Measurements from ENCODE around the gene EXOC2.

EXOC2 gene

DNA sequence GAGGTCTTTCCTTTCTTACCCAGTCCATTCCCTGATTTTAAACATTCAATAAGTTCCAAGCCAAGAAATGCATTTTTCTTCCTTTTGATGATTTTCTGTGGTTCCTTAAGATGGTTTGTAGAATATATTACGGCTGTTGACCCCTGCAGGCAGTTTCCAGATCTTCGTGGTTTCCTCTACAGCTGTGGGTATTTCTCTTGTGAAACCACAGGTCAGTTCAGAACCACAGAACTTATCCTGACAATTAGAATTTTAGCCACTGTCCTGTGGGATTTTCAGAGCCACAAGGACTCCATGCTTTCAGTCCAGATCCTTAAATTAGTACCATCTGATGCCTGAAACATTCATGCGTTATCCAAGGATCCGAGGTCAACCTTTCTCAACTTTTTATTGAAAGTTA is 29.7 kb upstream of the EXOC2 start:
- no peaks in the 10 kb centered on the region for H3K36me3 ChIP-seq (ENCODE audit: control insufficient read depth, insufficient read depth, low read length)
- DNase-seq: no peak
- H3K9me3 ChIP-seq (ENCODE audit: control insufficient read depth, low read length): no peaks in the 10 kb centered on the region
- no peak overlapping the region for H3K27ac ChIP-seq (ENCODE audit: insufficient read depth, low read length, poor library complexity, severe bottlenecking)
- H3K4me1 ChIP-seq (ENCODE audit: control insufficient read depth, insufficient read depth, low read length, poor library complexity, severe bottlenecking): no peaks in the 10 kb centered on the region
- H3K4me3 ChIP-seq (ENCODE audit: insufficient read depth, low read depth, low read length, poor library complexity, severe bottlenecking): no peak overlapping the region
- no peaks in the 10 kb centered on the region for H3K27me3 ChIP-seq (replicated peaks; ENCODE audit: control insufficient read depth, insufficient read depth, low read length, poor library complexity, severe bottlenecking)

- H3K36me3 ChIP-seq (ENCODE audit: control insufficient read depth, insufficient read depth, low read length): no peaks in the 10 kb centered on the region
- peak; percentile 19 to 47 (median 38) for DNase-seq
- no peak overlapping the region for H3K27ac ChIP-seq (ENCODE audit: insufficient read depth, low read length, poor library complexity, severe bottlenecking)
- H3K4me1 ChIP-seq (ENCODE audit: control insufficient read depth, insufficient read depth, low read length, poor library complexity, severe bottlenecking): no peaks in the 10 kb centered on the region
- H3K4me3 ChIP-seq (ENCODE audit: insufficient read depth, low read depth, low read length, poor library complexity, severe bottlenecking): no peak overlapping the region
- H3K9me3 ChIP-seq (ENCODE audit: control insufficient read depth, low read length): no peaks in the 10 kb centered on the region
- H3K27me3 ChIP-seq (replicated peaks; ENCODE audit: control insufficient read depth, insufficient read depth, low read length, poor library complexity, severe bottlenecking): no peaks in the 10 kb centered on the region
Measured at GRCh38 chr6:722077-722524, 29.2 kb upstream of the EXOC2 start.

DNA sequence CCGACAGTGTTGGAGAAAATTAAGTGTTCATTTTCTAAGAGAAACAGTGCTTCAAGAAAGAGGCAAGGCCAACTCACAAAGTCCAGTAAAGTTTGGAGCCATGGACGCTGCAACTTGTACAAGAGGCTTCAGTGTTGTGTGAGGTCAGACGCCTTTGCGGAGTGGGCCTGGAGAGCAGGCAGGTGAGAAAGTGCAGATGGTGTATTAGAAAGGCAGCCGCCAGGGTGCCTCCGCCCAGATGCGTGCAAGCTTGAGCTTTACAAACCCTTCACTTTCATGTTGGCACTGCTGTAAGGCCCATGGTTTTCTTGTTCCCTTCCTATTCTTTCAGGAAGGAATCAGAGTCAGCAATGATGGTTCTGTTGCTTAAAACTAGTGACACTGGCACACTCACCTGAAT is 25.4 kb upstream of the EXOC2 start:
- no peaks in the 10 kb centered on the region for H3K4me1 ChIP-seq (ENCODE audit: control insufficient read depth, insufficient read depth, low read length, poor library complexity, severe bottlenecking)
- H3K36me3 ChIP-seq (ENCODE audit: control insufficient read depth, insufficient read depth, low read length): no peaks in the 10 kb centered on the region
- no peak for DNase-seq
- H3K27ac ChIP-seq (ENCODE audit: insufficient read depth, low read length, poor library complexity, severe bottlenecking): no peak overlapping the region
- no peaks in the 10 kb centered on the region for H3K9me3 ChIP-seq (ENCODE audit: control insufficient read depth, low read length)
- H3K27me3 ChIP-seq (replicated peaks; ENCODE audit: control insufficient read depth, insufficient read depth, low read length, poor library complexity, severe bottlenecking): no peaks in the 10 kb centered on the region
- H3K4me3 ChIP-seq (ENCODE audit: insufficient read depth, low read depth, low read length, poor library complexity, severe bottlenecking): no peak overlapping the region

GRCh38 chr6:717135-717534 is 24.2 kb upstream of the EXOC2 start:
- Histone ChIP-seq H3K9me3 (ENCODE audit: control insufficient read depth, low read length) (no peaks in the 10 kb centered on the region), H3K36me3 (ENCODE audit: control insufficient read depth, insufficient read depth, low read length) (no peaks in the 10 kb centered on the region), H3K4me3 (ENCODE audit: insufficient read depth, low read depth, low read length, poor library complexity, severe bottlenecking) (no peak overlapping the region), H3K4me1 (ENCODE audit: control insufficient read depth, insufficient read depth, low read length, poor library complexity, severe bottlenecking) (no peaks in the 10 kb centered on the region), H3K27me3 (replicated peaks; ENCODE audit: control insufficient read depth, insufficient read depth, low read length, poor library complexity, severe bottlenecking) (no peaks in the 10 kb centered on the region), H3K27ac (ENCODE audit: insufficient read depth, low read length, poor library complexity, severe bottlenecking) (no peak overlapping the region)
- no peak for DNase-seq

DNA sequence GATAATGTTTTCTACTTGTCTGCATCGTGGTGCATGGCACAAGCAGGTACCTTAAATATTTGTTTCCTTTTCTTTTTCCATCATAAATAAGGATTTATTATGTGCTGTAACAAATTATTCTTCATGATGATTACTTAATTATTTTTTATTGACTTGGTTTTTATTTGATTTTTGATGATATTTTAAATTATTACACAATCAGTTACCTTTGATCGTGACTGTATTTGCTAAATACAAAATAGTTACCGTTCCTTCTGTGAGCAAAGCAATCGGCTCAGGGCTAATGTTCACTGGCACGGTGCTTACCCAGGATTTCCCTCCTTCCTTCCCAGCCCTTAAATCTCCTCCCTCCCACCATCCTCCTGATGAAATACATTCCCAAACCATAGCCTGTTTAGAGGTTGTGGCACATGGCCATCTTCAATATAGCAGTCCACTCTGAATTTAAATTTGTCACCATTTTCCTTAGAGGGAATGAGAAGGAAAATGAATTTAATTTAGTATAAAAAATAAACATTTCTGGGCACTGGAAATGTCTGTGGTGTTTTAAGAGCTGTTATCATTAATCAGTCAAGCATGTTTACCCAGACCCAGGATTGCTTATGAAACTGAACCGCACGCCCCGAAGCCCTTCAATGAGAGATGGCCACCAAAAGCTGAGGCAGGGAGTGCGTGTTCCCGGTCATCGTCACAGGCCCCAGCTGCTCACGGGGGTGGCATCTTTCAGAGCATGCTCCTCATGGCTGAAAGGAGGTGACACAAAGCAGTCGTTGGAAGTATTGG is 23.0 kb upstream of the EXOC2 start:
- Histone ChIP-seq H3K9me3 (ENCODE audit: control insufficient read depth, low read length) (no peaks in the 10 kb centered on the region), H3K4me3 (ENCODE audit: insufficient read depth, low read depth, low read length, poor library complexity, severe bottlenecking) (no peak overlapping the region), H3K27me3 (replicated peaks; ENCODE audit: control insufficient read depth, insufficient read depth, low read length, poor library complexity, severe bottlenecking) (no peaks in the 10 kb centered on the region), H3K4me1 (ENCODE audit: control insufficient read depth, insufficient read depth, low read length, poor library complexity, severe bottlenecking) (peaks cover 5% of the 10 kb centered on the region), H3K27ac (ENCODE audit: insufficient read depth, low read length, poor library complexity, severe bottlenecking) (no peak overlapping the region), H3K36me3 (ENCODE audit: control insufficient read depth, insufficient read depth, low read length) (no peaks in the 10 kb centered on the region)
- DNase-seq: no peak

- no peaks in the 10 kb centered on the region for H3K27me3 ChIP-seq (replicated peaks; ENCODE audit: control insufficient read depth, insufficient read depth, low read length, poor library complexity, severe bottlenecking)
- H3K9me3 ChIP-seq (ENCODE audit: control insufficient read depth, low read length): no peaks in the 10 kb centered on the region
- no peak for DNase-seq
- no peak overlapping the region for H3K4me3 ChIP-seq (ENCODE audit: insufficient read depth, low read depth, low read length, poor library complexity, severe bottlenecking)
- H3K27ac ChIP-seq (ENCODE audit: insufficient read depth, low read length, poor library complexity, severe bottlenecking): no peak overlapping the region
- peaks cover 5% of the 10 kb centered on the region for H3K4me1 ChIP-seq (ENCODE audit: control insufficient read depth, insufficient read depth, low read length, poor library complexity, severe bottlenecking)
- H3K36me3 ChIP-seq (ENCODE audit: control insufficient read depth, insufficient read depth, low read length): no peaks in the 10 kb centered on the region
Measured at GRCh38 chr6:714100-714499, 21.2 kb upstream of the EXOC2 start.

- no peaks in the 10 kb centered on the region for H3K27me3 ChIP-seq (replicated peaks; ENCODE audit: control insufficient read depth, insufficient read depth, low read length, poor library complexity, severe bottlenecking)
- H3K27ac ChIP-seq (ENCODE audit: insufficient read depth, low read length, poor library complexity, severe bottlenecking): no peak overlapping the region
- H3K36me3 ChIP-seq (ENCODE audit: control insufficient read depth, insufficient read depth, low read length): no peaks in the 10 kb centered on the region
- H3K4me1 ChIP-seq (ENCODE audit: control insufficient read depth, insufficient read depth, low read length, poor library complexity, severe bottlenecking): peaks cover 5% of the 10 kb centered on the region
- no peak overlapping the region for H3K4me3 ChIP-seq (ENCODE audit: insufficient read depth, low read depth, low read length, poor library complexity, severe bottlenecking)
- no peaks in the 10 kb centered on the region for H3K9me3 ChIP-seq (ENCODE audit: control insufficient read depth, low read length)
- DNase-seq: no peak
Measured at GRCh38 chr6:713351-713750, 20.4 kb upstream of the EXOC2 start.

DNA sequence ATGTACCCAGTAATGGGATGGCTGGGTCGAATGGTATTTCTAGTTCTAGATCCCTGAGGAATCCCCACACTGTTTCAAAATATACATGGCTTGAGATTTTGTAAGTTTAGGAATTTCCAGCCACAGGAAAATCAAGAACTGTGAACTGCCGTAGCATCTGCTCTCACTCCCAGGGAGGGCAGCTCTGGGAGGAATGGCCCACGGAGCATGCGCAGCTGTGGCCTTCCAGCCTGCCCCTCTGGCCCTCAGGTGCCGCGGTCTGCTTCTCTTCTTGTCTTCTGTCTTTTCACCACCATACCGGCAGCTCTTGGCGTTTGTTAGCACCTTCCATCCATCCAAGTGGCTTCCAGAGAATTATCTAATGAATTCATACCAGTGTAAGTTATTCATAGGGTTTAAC is 19.9 kb upstream of the EXOC2 start:
- Histone ChIP-seq H3K9me3 (ENCODE audit: control insufficient read depth, low read length) (no peaks in the 10 kb centered on the region), H3K27ac (ENCODE audit: insufficient read depth, low read length, poor library complexity, severe bottlenecking) (no peak overlapping the region), H3K4me1 (ENCODE audit: control insufficient read depth, insufficient read depth, low read length, poor library complexity, severe bottlenecking) (peaks cover 5% of the 10 kb centered on the region), H3K4me3 (ENCODE audit: insufficient read depth, low read depth, low read length, poor library complexity, severe bottlenecking) (no peak overlapping the region), H3K36me3 (ENCODE audit: control insufficient read depth, insufficient read depth, low read length) (no peaks in the 10 kb centered on the region), H3K27me3 (replicated peaks; ENCODE audit: control insufficient read depth, insufficient read depth, low read length, poor library complexity, severe bottlenecking) (no peaks in the 10 kb centered on the region)
- no peak for DNase-seq

DNA sequence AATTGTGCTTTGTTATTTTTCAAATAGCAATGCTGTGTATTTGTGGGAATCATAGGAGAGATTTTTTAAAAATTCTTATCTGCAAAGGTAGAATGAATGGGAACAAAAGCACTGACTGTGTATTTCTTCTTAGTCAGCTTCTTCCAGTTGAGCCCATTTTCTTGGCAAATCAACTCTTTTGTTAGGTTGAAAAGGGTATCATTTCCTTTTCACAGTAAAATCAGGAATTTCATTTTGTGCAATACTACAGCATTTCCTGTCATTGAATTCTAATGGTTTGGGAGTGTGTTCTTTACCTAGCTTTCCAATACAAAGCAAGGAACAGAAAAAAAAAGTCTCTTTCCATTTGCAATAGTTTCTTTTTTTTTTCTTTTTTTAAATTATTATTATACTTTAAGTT is 19.0 kb upstream of the EXOC2 start:
- H3K27me3 ChIP-seq (replicated peaks; ENCODE audit: control insufficient read depth, insufficient read depth, low read length, poor library complexity, severe bottlenecking): no peaks in the 10 kb centered on the region
- H3K36me3 ChIP-seq (ENCODE audit: control insufficient read depth, insufficient read depth, low read length): no peaks in the 10 kb centered on the region
- DNase-seq: no peak
- H3K4me1 ChIP-seq (ENCODE audit: control insufficient read depth, insufficient read depth, low read length, poor library complexity, severe bottlenecking): peaks cover 5% of the 10 kb centered on the region
- H3K4me3 ChIP-seq (ENCODE audit: insufficient read depth, low read depth, low read length, poor library complexity, severe bottlenecking): no peak overlapping the region
- peak overlapping the region; percentile 71 for H3K27ac ChIP-seq (ENCODE audit: insufficient read depth, low read length, poor library complexity, severe bottlenecking)
- H3K9me3 ChIP-seq (ENCODE audit: control insufficient read depth, low read length): no peaks in the 10 kb centered on the region

DNA sequence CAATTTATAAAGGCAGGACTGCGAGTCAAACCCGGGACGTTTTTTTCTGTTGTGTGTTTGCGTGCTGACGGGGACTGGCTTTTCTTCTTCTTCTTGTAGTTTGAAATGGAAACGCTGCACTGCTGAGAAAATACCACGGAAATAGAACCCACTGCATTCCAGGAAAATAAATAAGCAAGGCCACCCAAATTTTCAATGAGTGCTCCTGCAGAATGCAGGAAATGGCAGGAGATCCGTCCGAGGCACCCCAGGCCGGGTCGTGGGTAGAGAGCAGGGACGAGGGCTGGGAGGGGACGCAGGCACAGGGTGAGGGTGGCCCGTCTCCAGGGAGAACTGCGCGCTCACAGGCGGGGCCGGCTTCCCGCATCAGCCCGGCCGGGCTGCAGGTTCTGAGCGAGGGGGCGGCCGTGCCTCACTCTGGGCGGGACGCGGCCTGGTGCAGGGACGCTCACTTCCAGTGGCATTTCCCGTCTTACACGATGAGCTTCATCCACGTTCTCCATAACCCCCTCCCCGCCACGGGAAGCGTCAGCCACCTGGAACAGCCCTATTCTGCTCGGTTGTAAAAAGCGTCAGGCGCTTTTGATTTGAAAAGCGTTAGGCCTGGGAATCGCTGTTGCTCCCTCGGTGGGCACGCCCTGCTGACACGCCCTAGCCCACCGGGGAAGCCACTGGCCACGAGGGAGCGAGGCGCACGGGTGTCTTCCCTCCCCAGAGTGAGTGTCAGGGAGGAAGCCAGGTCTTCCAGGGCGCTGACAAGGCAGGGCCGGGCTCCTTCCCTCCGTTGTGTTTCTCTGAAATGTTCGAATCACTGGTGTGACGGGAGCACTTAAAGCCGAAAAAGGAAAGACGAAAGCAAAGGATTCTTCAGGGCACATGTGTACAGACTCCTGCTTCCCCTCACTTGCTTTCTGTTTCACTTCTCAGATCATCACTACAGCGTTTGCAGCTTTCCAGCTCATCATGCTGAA is 17.9 kb upstream of the EXOC2 start:
- Histone ChIP-seq H3K4me3 (ENCODE audit: insufficient read depth, low read depth, low read length, poor library complexity, severe bottlenecking) (peak overlapping the region; percentile 75), H3K4me1 (ENCODE audit: control insufficient read depth, insufficient read depth, low read length, poor library complexity, severe bottlenecking) (peaks cover 5% of the 10 kb centered on the region), H3K36me3 (ENCODE audit: control insufficient read depth, insufficient read depth, low read length) (no peaks in the 10 kb centered on the region), H3K27me3 (replicated peaks; ENCODE audit: control insufficient read depth, insufficient read depth, low read length, poor library complexity, severe bottlenecking) (no peaks in the 10 kb centered on the region), H3K27ac (ENCODE audit: insufficient read depth, low read length, poor library complexity, severe bottlenecking) (peak overlapping the region; percentile 71), H3K9me3 (ENCODE audit: control insufficient read depth, low read length) (no peaks in the 10 kb centered on the region)
- DNase-seq: peak; percentile 6 to 34 (median 17)
